DND-41 (cell line): ENCODE results near the gene CYB5A.

ENCODE experiments used
- CTCF ChIP-seq: IDR thresholded peaks from 2 replicates; pipeline ENCODE4 v1.5.1; 2012; ENCODE audit warnings: borderline replicate concordance, low read length, moderate library complexity, mild to moderate bottlenecking; ENCODE audit not compliant: poor library complexity, severe bottlenecking; ENCODE audit errors: extremely low read depth
- EZH2 ChIP-seq: IDR thresholded peaks from 3 replicates; pipeline ENCODE4 v1.6.1; 2012; ENCODE audit warnings: borderline replicate concordance, low read depth, mild to moderate bottlenecking, moderate library complexity, low read length, inconsistent platforms; ENCODE audit not compliant: severe bottlenecking

GRCh38 chr18:74217476-74218143, 74.2 kb downstream of the CYB5A start:
- TF ChIP-seq CTCF (no peak), EZH2 (no peak)
